H7 (cell line): ENCODE results near the gene TOMM20L. TPM values are rescaled to one million over a fixed set of nuclear protein-coding genes. Genes with fewer than 3 reads are reported as not detected.

Experiments
- total RNA-seq: library from RNA; depleted of rRNA; stranded (reverse); fragments of >200 nt; shearing (Covaris generic); gene quantifications from 2 replicates; pipeline ENCODE4 v1.2.3, GENCODE V29; 2014; rRNA removed

Gene TOMM20L
- total RNA-seq, 1 experiment from 2014 or later, result not detected

Other genes with a start within 250 kb of the TOMM20L start
- 2.4 and 2.9 TPM in 2 replicates for gene ARMH4, start 243.7 kb upstream of the TOMM20L start, total RNA-seq
- 40.9 and 46.2 TPM in 2 replicates for gene ACTR10, start 195.8 kb upstream of the TOMM20L start, total RNA-seq
- gene PSMA3, start 151.1 kb upstream of the TOMM20L start, total RNA-seq, result 132 and 136 TPM in 2 replicates
- gene ARID4A, start 97.4 kb upstream of the TOMM20L start, total RNA-seq, result 3.5 and 5.9 TPM in 2 replicates
- gene TIMM9, start 31.6 kb downstream of the TOMM20L start, total RNA-seq, result 41.5 and 54.5 TPM in 2 replicates
- 20.4 and 30.9 TPM in 2 replicates for gene KIAA0586, start 31.8 kb downstream of the TOMM20L start, total RNA-seq
- gene DACT1, start 242.0 kb downstream of the TOMM20L start, total RNA-seq, result 9.5 and 11.0 TPM in 2 replicates